Astrocyte (in vitro differentiated cells and primary cell): ENCODE results near the gene NCKAP5L. TPM values are rescaled to one million over a fixed set of nuclear protein-coding genes. Genes with fewer than 3 reads are reported as not detected.

ENCODE experiments used
- DNase-seq: peaks from one replicate; pipeline ENCODE4 v3.0.0-alpha.2; 2010; ENCODE audit warnings: low read depth
- FAIRE-seq: peaks from 2 replicates; lab custom pipeline; 2011; peaks lifted over from hg19 to GRCh38; lab: Jason Lieb, UNC
- H2AFZ ChIP-seq: 2 replicates; pipeline ENCODE4 v1.6.0; 2012; ENCODE audit warnings: low read depth, low read length, inconsistent platforms
- H3K27ac ChIP-seq: 2 replicates; pipeline ENCODE4 v1.5.1; 2011; ENCODE audit warnings: low read depth, low read length, inconsistent platforms
- H3K27me3 ChIP-seq: 2 replicates; pipeline ENCODE4 v1.6.0; 2011; ENCODE audit warnings: low read length, inconsistent platforms; ENCODE audit not compliant: insufficient read depth
- H3K36me3 ChIP-seq: 2 replicates; pipeline ENCODE4 v1.5.1; 2011; ENCODE audit warnings: low read length, inconsistent platforms; ENCODE audit not compliant: insufficient read depth
- H3K4me1 ChIP-seq: 2 replicates; pipeline ENCODE4 v1.5.1; 2011; ENCODE audit warnings: low read length, inconsistent platforms; ENCODE audit not compliant: insufficient read depth
- H3K4me2 ChIP-seq: 2 replicates; pipeline ENCODE4 v1.6.0; 2012; ENCODE audit warnings: low read length, inconsistent platforms
- H3K4me3 ChIP-seq: 2 replicates; pipeline ENCODE4 v1.5.1; 2011; ENCODE audit warnings: low read depth, mild to moderate bottlenecking, low read length, inconsistent platforms; ENCODE audit not compliant: insufficient read depth
- H3K79me2 ChIP-seq: 2 replicates; pipeline ENCODE4 v1.6.0; 2012; ENCODE audit warnings: mild to moderate bottlenecking, low read length, inconsistent platforms; ENCODE audit not compliant: insufficient read depth
- H3K9ac ChIP-seq: 2 replicates; pipeline ENCODE4 v1.6.0; 2012; ENCODE audit warnings: mild to moderate bottlenecking, low read length, inconsistent platforms
- H3K9me3 ChIP-seq: 2 replicates; pipeline ENCODE4 v1.5.1; 2012; ENCODE audit warnings: low read depth, mild to moderate bottlenecking, low read length, inconsistent platforms; ENCODE audit not compliant: insufficient read depth
- H4K20me1 ChIP-seq: 2 replicates; pipeline ENCODE4 v1.6.0; 2012; ENCODE audit warnings: low read length, inconsistent platforms; ENCODE audit not compliant: insufficient read depth
- H3K27ac Mint-ChIP-seq: one replicate; pipeline ENCODE4 v1.8.0; 2021; ENCODE audit warnings: mild to moderate bottlenecking, mixed read lengths; ENCODE audit not compliant: unreplicated experiment
- H3K27me3 Mint-ChIP-seq: one replicate; pipeline ENCODE4 v1.8.0; 2021; ENCODE audit warnings: low read depth, mixed read lengths; ENCODE audit not compliant: unreplicated experiment
- H3K36me3 Mint-ChIP-seq: one replicate; pipeline ENCODE4 v1.8.0; 2021; ENCODE audit warnings: low read depth, mixed read lengths; ENCODE audit not compliant: unreplicated experiment
- H3K4me1 Mint-ChIP-seq: one replicate; pipeline ENCODE4 v1.8.0; 2021; ENCODE audit warnings: low read depth, mixed read lengths; ENCODE audit not compliant: unreplicated experiment
- H3K4me3 Mint-ChIP-seq: one replicate; pipeline ENCODE4 v1.8.0; 2021; ENCODE audit warnings: mild to moderate bottlenecking, moderate library complexity, mixed read lengths; ENCODE audit not compliant: unreplicated experiment
- H3K9me3 Mint-ChIP-seq: one replicate; pipeline ENCODE4 v1.8.0; 2021; ENCODE audit warnings: mild to moderate bottlenecking, mixed read lengths; ENCODE audit not compliant: unreplicated experiment
- CTCF ChIP-seq: IDR thresholded peaks from 2 replicates; pipeline ENCODE4 v1.5.1; 2011; ENCODE audit warnings: low read depth, mild to moderate bottlenecking, inconsistent platforms, low read length, moderate library complexity; ENCODE audit not compliant: insufficient read depth
- EZH2 ChIP-seq: IDR thresholded peaks from 2 replicates; pipeline ENCODE4 v1.6.1; 2012; ENCODE audit warnings: mild to moderate bottlenecking, low read length, inconsistent platforms; ENCODE audit not compliant: insufficient read depth
- total RNA-seq: library from RNA; stranded (reverse); gene quantifications from 2 replicates; pipeline ENCODE4 v1.2.1, GENCODE V29; 2021

The NCKAP5L gene
- total RNA-seq, 1 donor from 2014 or later, result 59.5 TPM

GRCh38 chr12:49876070-49876469 is 47.9 kb upstream of the NCKAP5L start:
- H3K4me1 ChIP-seq, result peaks cover 4% of the 10 kb centered on the region
- H3K4me2 ChIP-seq, result no peak overlapping the region
- Mint-ChIP-seq H3K36me3 (no peaks in the 10 kb centered on the region), H3K9me3 (no peaks in the 10 kb centered on the region), H3K27ac (no peak overlapping the region), H3K4me1 (peaks cover 2% of the 10 kb centered on the region), H3K4me3 (no peak overlapping the region), H3K27me3 (peaks cover 34% of the 10 kb centered on the region)
- no peak overlapping the region for H2AFZ ChIP-seq
- H3K36me3 ChIP-seq, result no peaks in the 10 kb centered on the region
- no peak overlapping the region for H3K27ac ChIP-seq
- no peak overlapping the region for H3K4me3 ChIP-seq
- no peaks in the 10 kb centered on the region for H3K79me2 ChIP-seq
- TF ChIP-seq EZH2 (no peak), CTCF (no peak)
- FAIRE-seq (no peak), DNase-seq (no peak)
- H3K9ac ChIP-seq, result no peak overlapping the region
- H4K20me1 ChIP-seq, result no peaks in the 10 kb centered on the region
- peaks cover 4% of the 10 kb centered on the region for H3K27me3 ChIP-seq
- no peaks in the 10 kb centered on the region for H3K9me3 ChIP-seq

GRCh38 chr12:49875115-49875720 is 47.0 kb upstream of the NCKAP5L start:
- peaks cover 2% of the 10 kb centered on the region for H3K9me3 Mint-ChIP-seq
- Histone ChIP-seq H3K4me3 (no peak overlapping the region), H3K4me2 (no peak overlapping the region), H3K36me3 (no peaks in the 10 kb centered on the region), H3K9me3 (no peaks in the 10 kb centered on the region), H3K27ac (no peak overlapping the region), H3K27me3 (peaks cover 4% of the 10 kb centered on the region), H2AFZ (no peak overlapping the region), H3K4me1 (peaks cover 4% of the 10 kb centered on the region), H3K79me2 (no peaks in the 10 kb centered on the region), H4K20me1 (no peaks in the 10 kb centered on the region), H3K9ac (no peak overlapping the region)
- no peak overlapping the region for H3K4me3 Mint-ChIP-seq
- no peaks in the 10 kb centered on the region for H3K36me3 Mint-ChIP-seq
- TF ChIP-seq EZH2 (no peak), CTCF (no peak)
- peaks cover 37% of the 10 kb centered on the region for H3K27me3 Mint-ChIP-seq
- peaks cover 2% of the 10 kb centered on the region for H3K4me1 Mint-ChIP-seq
- DNase-seq, result no peak
- H3K27ac Mint-ChIP-seq, result no peak overlapping the region
- FAIRE-seq, result no peak

GRCh38 chr12:49874142-49874897 is 46.1 kb upstream of the NCKAP5L start:
- no peaks in the 10 kb centered on the region for H4K20me1 ChIP-seq
- H3K27ac ChIP-seq, result no peak overlapping the region
- peaks cover 40% of the 10 kb centered on the region for H3K27me3 Mint-ChIP-seq
- no peaks in the 10 kb centered on the region for H3K36me3 Mint-ChIP-seq
- no peaks in the 10 kb centered on the region for H3K79me2 ChIP-seq
- peaks cover 2% of the 10 kb centered on the region for H3K9me3 Mint-ChIP-seq
- peaks cover 11% of the 10 kb centered on the region for H3K4me1 ChIP-seq
- H3K4me1 Mint-ChIP-seq, result peaks cover 2% of the 10 kb centered on the region
- no peak overlapping the region for H2AFZ ChIP-seq
- H3K4me3 ChIP-seq, result no peak overlapping the region
- H3K36me3 ChIP-seq, result no peaks in the 10 kb centered on the region
- peaks cover 4% of the 10 kb centered on the region for H3K27me3 ChIP-seq
- H3K27ac Mint-ChIP-seq, result no peak overlapping the region
- H3K9me3 ChIP-seq, result no peaks in the 10 kb centered on the region
- H3K4me2 ChIP-seq, result no peak overlapping the region
- H3K4me3 Mint-ChIP-seq, result no peak overlapping the region
- no peak overlapping the region for H3K9ac ChIP-seq
- TF ChIP-seq CTCF (no peak), EZH2 (no peak)
- no peak for FAIRE-seq
- no peak for DNase-seq
